H9 (cell line): ENCODE measurements around the gene FLCN. TPM values are rescaled to one million over a fixed set of nuclear protein-coding genes. Genes with fewer than 3 reads are reported as not detected.

ENCODE experiments used
- DNase-seq: peaks from one replicate; pipeline ENCODE4 v3.0.0-alpha.2; 2017
- H2AFZ ChIP-seq: one replicate; pipeline ENCODE4 v1.6.1; 2013; ENCODE audit warnings: mild to moderate bottlenecking, low read length, control low read depth, moderate library complexity
- H2AK5ac ChIP-seq: 2 replicates; pipeline ENCODE4 v1.6.1; 2013; ENCODE audit warnings: low read length, control low read depth, mixed read lengths; ENCODE audit not compliant: insufficient read length
- H2BK120ac ChIP-seq: one replicate; pipeline ENCODE4 v1.6.1; 2013; ENCODE audit warnings: low read depth, mild to moderate bottlenecking, low read length, control low read depth, inconsistent platforms; ENCODE audit not compliant: poor library complexity, severe bottlenecking
- H2BK12ac ChIP-seq: 2 replicates; pipeline ENCODE4 v1.6.1; 2013; ENCODE audit warnings: low read length, control low read depth, mixed read lengths, low read depth; ENCODE audit not compliant: insufficient read length
- H2BK15ac ChIP-seq: 2 replicates; pipeline ENCODE4 v1.6.1; 2013; ENCODE audit warnings: low read depth, low read length, control low read depth
- H2BK20ac ChIP-seq: one replicate; pipeline ENCODE4 v1.6.1; 2013; ENCODE audit warnings: low read depth, mild to moderate bottlenecking, low read length, control low read depth, inconsistent platforms; ENCODE audit not compliant: poor library complexity, severe bottlenecking
- H2BK5ac ChIP-seq: 2 replicates; pipeline ENCODE4 v1.6.1; 2013; ENCODE audit warnings: low read length, control low read depth, mixed read lengths; ENCODE audit not compliant: insufficient read length
- H3K14ac ChIP-seq: 2 replicates; pipeline ENCODE4 v1.6.1; 2013; ENCODE audit warnings: low read length, control low read depth; ENCODE audit not compliant: insufficient read depth
- H3K18ac ChIP-seq: 2 replicates; pipeline ENCODE4 v1.6.1; 2013; ENCODE audit warnings: low read depth, mild to moderate bottlenecking, mixed read lengths, low read length, control low read depth; ENCODE audit not compliant: insufficient read length
- H3K23ac ChIP-seq: 2 replicates; pipeline ENCODE4 v1.6.1; 2013; ENCODE audit warnings: low read length, control low read depth, mixed read lengths, low read depth; ENCODE audit not compliant: insufficient read length
- H3K23me2 ChIP-seq: 2 replicates; pipeline ENCODE4 v1.6.1; 2013; ENCODE audit warnings: low read depth, mild to moderate bottlenecking, mixed read lengths, low read length, control low read depth; ENCODE audit not compliant: insufficient read length, poor library complexity, severe bottlenecking
- H3K27ac ChIP-seq: 2 replicates; pipeline ENCODE4 v1.5.1; 2013; ENCODE audit warnings: low read length, control low read depth, mixed read lengths, low read depth; ENCODE audit not compliant: insufficient read length
- H3K27me3 ChIP-seq: 2 replicates; pipeline ENCODE4 v1.6.1; 2013; ENCODE audit warnings: low read length, control low read depth, inconsistent platforms; ENCODE audit not compliant: insufficient read depth
- H3K4ac ChIP-seq: 2 replicates; pipeline ENCODE4 v1.6.1; 2013; ENCODE audit warnings: low read depth, mild to moderate bottlenecking, control low read depth, inconsistent platforms, low read length, moderate library complexity
- H3K4me1 ChIP-seq: 2 replicates; pipeline ENCODE4 v1.6.1; 2013; ENCODE audit warnings: low read length, control low read depth, inconsistent platforms; ENCODE audit not compliant: insufficient read depth
- H3K4me2 ChIP-seq: 2 replicates; pipeline ENCODE4 v1.6.1; 2013; ENCODE audit warnings: low read length, control low read depth, mixed read lengths; ENCODE audit not compliant: insufficient read length, insufficient read depth
- H3K56ac ChIP-seq: 2 replicates; pipeline ENCODE4 v1.6.1; 2013; ENCODE audit warnings: low read depth, mild to moderate bottlenecking, mixed read lengths, low read length, control low read depth; ENCODE audit not compliant: insufficient read length
- H3K79me1 ChIP-seq: 2 replicates; pipeline ENCODE4 v1.6.1; 2013; ENCODE audit warnings: low read depth, mild to moderate bottlenecking, moderate library complexity, low read length, control low read depth, inconsistent platforms; ENCODE audit not compliant: insufficient read depth, poor library complexity, severe bottlenecking
- H3K79me2 ChIP-seq: 2 replicates; pipeline ENCODE4 v1.6.1; 2013; ENCODE audit warnings: low read length, control low read depth, inconsistent platforms; ENCODE audit not compliant: insufficient read depth
- H3K9ac ChIP-seq: 2 replicates; pipeline ENCODE4 v1.6.1; 2013; ENCODE audit warnings: low read length, control low read depth, mixed read lengths; ENCODE audit not compliant: insufficient read length; ENCODE audit errors: extremely low read depth
- H3K9me3 ChIP-seq: one replicate; pipeline ENCODE4 v1.6.1; 2013; ENCODE audit warnings: low read depth, low read length, inconsistent platforms; ENCODE audit not compliant: control insufficient read depth
- H3T11ph ChIP-seq: one replicate; pipeline ENCODE4 v1.6.1; 2013; ENCODE audit warnings: mild to moderate bottlenecking, low read length, control low read depth, inconsistent platforms
- H4K20me1 ChIP-seq: one replicate; pipeline ENCODE4 v1.6.1; 2013; ENCODE audit not compliant: control insufficient read depth, insufficient read length, insufficient read depth
- H4K5ac ChIP-seq: 2 replicates; pipeline ENCODE4 v1.6.1; 2013; ENCODE audit warnings: low read depth, mild to moderate bottlenecking, mixed read lengths, low read length, control low read depth; ENCODE audit not compliant: insufficient read length
- H4K8ac ChIP-seq: replicated peaks from 2 replicates; pipeline ENCODE4 v1.6.1; 2013; ENCODE audit warnings: low read length, control low read depth, mixed read lengths, low read depth; ENCODE audit not compliant: insufficient read length
- H4K91ac ChIP-seq: 2 replicates; pipeline ENCODE4 v1.6.1; 2013; ENCODE audit warnings: low read depth, mild to moderate bottlenecking, moderate library complexity, mixed read lengths, low read length, control low read depth; ENCODE audit not compliant: insufficient read length
- H3K27ac Mint-ChIP-seq, 3 experiments: 2 replicates in 2 of 3; 3 replicates in 1 of 3; pipeline ENCODE4 v1.8.0; 2020 to 2021; ENCODE audit warnings: mixed read lengths in 3 of 3, mild to moderate bottlenecking in 1 of 3, moderate library complexity in 1 of 3
- H3K27me3 Mint-ChIP-seq: 2 replicates; pipeline ENCODE4 v1.8.0; 2021; ENCODE audit warnings: low read depth, mild to moderate bottlenecking, moderate library complexity, mixed read lengths
- H3K36me3 Mint-ChIP-seq, 3 experiments: 2 replicates in 2 of 3; 3 replicates in 1 of 3; pipeline ENCODE4 v1.8.0; 2020 to 2021; ENCODE audit warnings: low read depth in 3 of 3, mixed read lengths in 3 of 3; ENCODE audit not compliant: insufficient read depth in 1 of 3
- H3K4me1 Mint-ChIP-seq, 2 experiments: 2 replicates each; pipeline ENCODE4 v1.8.0; 2020; ENCODE audit warnings: mixed read lengths in 2 of 2
- H3K4me3 Mint-ChIP-seq, 2 experiments: 2 replicates in 1 of 2; 3 replicates in 1 of 2; pipeline ENCODE4 v1.8.0; 2020 to 2021; ENCODE audit warnings: mild to moderate bottlenecking in 2 of 2, mixed read lengths in 2 of 2, moderate library complexity in 1 of 2
- H3K9me3 Mint-ChIP-seq, 2 experiments: 2 replicates in 1 of 2; 3 replicates in 1 of 2; pipeline ENCODE4 v1.8.0; 2020; ENCODE audit warnings: mild to moderate bottlenecking in 2 of 2, mixed read lengths in 2 of 2, moderate library complexity in 1 of 2
- WGBS: extraction: QIAGEN DNeasy Blood & Tissue Kit; methylation state at CpG from one replicate; pipeline ENCODE4 v1.1.7; 2013; ENCODE audit warnings: missing lambda C conversion rate, low lambda C conversion rate, mixed read lengths; ENCODE audit not compliant: insufficient read length; ENCODE audit errors: extremely low coverage; 5-methylcytosine and 5-hydroxymethylcytosine counted together
- total RNA-seq: library from RNA; stranded (reverse); gene quantifications from 2 replicates; pipeline ENCODE4 v1.2.1, GENCODE V29; 2021
- TF ChIP-seq, protein P1 (sequence below): fragments of 200-600 bp; sonication (generic); conservative IDR thresholded peaks from 3 replicates; pipeline ENCODE4 v1.8.0; 2021; ENCODE audit warnings: antibody characterized with exemption, mild to moderate bottlenecking

Gene FLCN
- total RNA-seq, 1 experiment from 2014 or later: 33.3 TPM

DNA sequence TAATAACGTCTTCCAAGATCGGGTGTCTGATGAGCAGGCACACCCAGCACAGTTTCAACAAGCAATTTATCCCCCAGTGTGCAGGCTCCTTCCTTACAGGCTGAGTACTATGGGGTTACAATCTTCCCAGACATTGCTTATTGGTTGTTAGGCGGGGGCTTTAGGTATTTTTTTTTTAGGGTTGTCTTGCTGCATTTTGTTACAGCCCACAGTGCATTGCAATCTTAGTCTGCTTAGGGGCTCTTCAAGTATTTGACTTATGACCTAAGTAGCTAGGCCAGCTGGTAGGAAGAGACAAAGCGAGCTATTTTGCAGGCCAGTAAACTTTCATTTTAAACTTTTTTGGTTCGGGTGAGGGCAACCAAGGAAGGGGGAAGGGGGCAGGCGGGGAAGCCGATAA lies 36.7 kb downstream of the FLCN start:
- Histone ChIP-seq H3K23ac (no peak overlapping the region), H3K79me2 (no peaks in the 10 kb centered on the region), H3K18ac (no peak overlapping the region), H3K79me1 (no peaks in the 10 kb centered on the region), H4K8ac (no peak overlapping the region), H3K23me2 (peaks cover 3% of the 10 kb centered on the region), H4K20me1 (no peaks in the 10 kb centered on the region), H2BK20ac (no peak overlapping the region), H3T11ph (no peak overlapping the region), H3K9me3 (no peaks in the 10 kb centered on the region), H2BK120ac (no peak overlapping the region), H2BK15ac (no peak overlapping the region), H3K4ac (no peak overlapping the region), H3K27me3 (no peaks in the 10 kb centered on the region), H2BK12ac (no peak overlapping the region), H2BK5ac (no peak overlapping the region), H3K4me2 (no peak overlapping the region), H3K14ac (no peak overlapping the region), H3K9ac (no peak overlapping the region), H2AK5ac (no peak overlapping the region), H3K27ac (no peak overlapping the region), H3K56ac (no peak overlapping the region), H3K4me1 (no peaks in the 10 kb centered on the region), H4K91ac (no peak overlapping the region), H4K5ac (no peak overlapping the region), H2AFZ (no peak overlapping the region)
- no peak for DNase-seq
- Mint-ChIP-seq H3K9me3 (no peaks in the 10 kb centered on the region), H3K36me3 (no peaks in the 10 kb centered on the region), H3K4me1 (no peaks in the 10 kb centered on the region), H3K27me3 (peaks cover 4% of the 10 kb centered on the region), H3K4me3 (no peak overlapping the region), H3K27ac (peak overlapping the region in 1 of 3 experiments; percentile 70; a peak in 2 of 7 replicates)
- TF ChIP-seq, protein P1, sequence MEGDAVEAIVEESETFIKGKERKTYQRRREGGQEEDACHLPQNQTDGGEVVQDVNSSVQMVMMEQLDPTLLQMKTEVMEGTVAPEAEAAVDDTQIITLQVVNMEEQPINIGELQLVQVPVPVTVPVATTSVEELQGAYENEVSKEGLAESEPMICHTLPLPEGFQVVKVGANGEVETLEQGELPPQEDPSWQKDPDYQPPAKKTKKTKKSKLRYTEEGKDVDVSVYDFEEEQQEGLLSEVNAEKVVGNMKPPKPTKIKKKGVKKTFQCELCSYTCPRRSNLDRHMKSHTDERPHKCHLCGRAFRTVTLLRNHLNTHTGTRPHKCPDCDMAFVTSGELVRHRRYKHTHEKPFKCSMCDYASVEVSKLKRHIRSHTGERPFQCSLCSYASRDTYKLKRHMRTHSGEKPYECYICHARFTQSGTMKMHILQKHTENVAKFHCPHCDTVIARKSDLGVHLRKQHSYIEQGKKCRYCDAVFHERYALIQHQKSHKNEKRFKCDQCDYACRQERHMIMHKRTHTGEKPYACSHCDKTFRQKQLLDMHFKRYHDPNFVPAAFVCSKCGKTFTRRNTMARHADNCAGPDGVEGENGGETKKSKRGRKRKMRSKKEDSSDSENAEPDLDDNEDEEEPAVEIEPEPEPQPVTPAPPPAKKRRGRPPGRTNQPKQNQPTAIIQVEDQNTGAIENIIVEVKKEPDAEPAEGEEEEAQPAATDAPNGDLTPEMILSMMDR: no peak
- no CpG with 5 or more reads among the region's 7 CpGs for WGBS
